NB4 (cell line): ENCODE results near the gene TLCD1.

Experiments
- DNase-seq: peaks from one replicate; pipeline ENCODE4 v3.0.0; 2010; ENCODE audit warnings: low read depth
- H3K4me3 ChIP-seq: one replicate; pipeline ENCODE4 v1.5.1; 2011; ENCODE audit warnings: mild to moderate bottlenecking, low read depth, low read length, moderate library complexity
- CTCF ChIP-seq: IDR thresholded peaks from one replicate; pipeline ENCODE4 v1.5.1; 2012; ENCODE audit warnings: low read depth, low read length
- MAX ChIP-seq: IDR thresholded peaks from 2 replicates; pipeline ENCODE4 v1.6.1; 2011; ENCODE audit warnings: low read depth, low read length
- MYC ChIP-seq: IDR thresholded peaks from 2 replicates; pipeline ENCODE4 v1.6.1; 2011; ENCODE audit warnings: low read depth, low read length
- POLR2A ChIP-seq: IDR thresholded peaks from 2 replicates; pipeline ENCODE4 v1.6.1; 2011; ENCODE audit warnings: mild to moderate bottlenecking; ENCODE audit not compliant: insufficient read length; ENCODE audit errors: extremely low read depth

Gene TLCD1

GRCh38 chr17:28760601-28761562 lies 34.8 kb upstream of the TLCD1 start:
- TF ChIP-seq MYC, result 0 out of 2 replicates have a peak, but pooled peaks have one; percentile 59
- no peak; the same call in 1 of the 2 replicates for TF ChIP-seq MAX
- no peak overlapping the region for H3K4me3 ChIP-seq
- peak; percentile 72 for DNase-seq

- TF ChIP-seq MYC (no peak), CTCF (no peak), POLR2A (no peak), MAX (no peak)
- DNase-seq, result no peak
- H3K4me3 ChIP-seq, result no peak overlapping the region
Measured at GRCh38 chr17:28759256-28759865, 33.3 kb upstream of the TLCD1 start.

- no peak for DNase-seq
- TF ChIP-seq CTCF, result no peak
- no peak overlapping the region for H3K4me3 ChIP-seq
Measured at GRCh38 chr17:28758411-28759121, 32.5 kb upstream of the TLCD1 start.

- H3K4me3 ChIP-seq, result no peak overlapping the region
- TF ChIP-seq CTCF (no peak), MAX (no peak), POLR2A (no peak), MYC (no peak)
Measured at GRCh38 chr17:28756049-28756804, 30.2 kb upstream of the TLCD1 start.

GRCh38 chr17:28755486-28755885 lies 29.5 kb upstream of the TLCD1 start:
- DNase-seq, result no peak
- no peak overlapping the region for H3K4me3 ChIP-seq
- TF ChIP-seq MYC, result no peak
- no peak for TF ChIP-seq CTCF
- no peak for TF ChIP-seq MAX
- no peak for TF ChIP-seq POLR2A

More at GRCh38 chr17:28756049-28756804, 30.2 kb upstream of the TLCD1 start:
- DNase-seq, result no peak
